Esophagus squamous epithelium (tissue), 5 donors: ENCODE data around the gene GTF2H4. TPM values are rescaled to one million over a fixed set of nuclear protein-coding genes. Genes with fewer than 3 reads are reported as not detected.

ENCODE experiments used
- DNase-seq: peaks from one replicate; lab custom pipeline; 2025; lab: John Stamatoyannopoulos, UW
- H3K27ac ChIP-seq, 4 donors: fragments of 200-600 bp; sonication (generic); one replicate each; pipeline ENCODE4 v1.5.1; 2016 to 2019; ENCODE audit warnings: mild to moderate bottlenecking in 1 of 4
- H3K27me3 ChIP-seq, 4 donors: fragments of 200-600 bp; sonication (generic); 1 replicate in 3 of 4; 2 replicates in 1 of 4; pipeline versions ENCODE4 v1.5.1 to v1.6.0; 2017 to 2021; ENCODE audit warnings: antibody characterized with exemption in 1 of 4
- H3K36me3 ChIP-seq, 3 donors: fragments of 200-600 bp; sonication (generic); one replicate each; pipeline ENCODE4 v1.5.1; 2016 to 2019
- H3K4me1 ChIP-seq, 3 donors: fragments of 200-600 bp; sonication (generic); one replicate each; pipeline ENCODE4 v1.5.1; 2017 to 2019
- H3K4me3 ChIP-seq, 4 donors: fragments of 200-600 bp; sonication (generic); 1 replicate in 3 of 4; 2 replicates in 1 of 4; pipeline ENCODE4 v1.5.1; 2016 to 2019; ENCODE audit warnings: mild to moderate bottlenecking in 2 of 4, moderate library complexity in 1 of 4
- H3K9me3 ChIP-seq, 3 donors: fragments of 200-600 bp; sonication (generic); one replicate each; pipeline ENCODE4 v1.5.1; 2016 to 2019
- CTCF ChIP-seq, 6 experiments: fragments of 450-650 bp in 4 of 6; fragments of 200-600 bp in 2 of 6; sonication (generic) in 2 of 6; IDR thresholded peaks; one replicate each; pipeline ENCODE4 v1.5.1; 2016 to 2019; ENCODE audit warnings: antibody characterized with exemption in 6 of 6, mild to moderate bottlenecking in 4 of 6, moderate library complexity in 4 of 6
- POLR2A ChIP-seq, 4 donors: fragments of 450-650 bp; IDR thresholded peaks; one replicate each; pipeline ENCODE4 v1.6.1; 2017; ENCODE audit warnings: antibody characterized with exemption in 4 of 4, mild to moderate bottlenecking in 4 of 4, moderate library complexity in 3 of 4
- WGBS, 2 donors: methylation state at CpG; one replicate each; pipeline ENCODE4 v1.1.5; 2018; 5-methylcytosine and 5-hydroxymethylcytosine counted together
- intact Hi-C: fragments of 100-400 bp; cut with DNase I; formaldehyde crosslinking; loops from one replicate; pipeline ENCODE4 v1.15.0; 2022
- total RNA-seq, 4 donors: library from RNA; depleted of rRNA; stranded (reverse); fragments of >200 nt; gene quantifications; one replicate each; pipeline ENCODE4 v1.1.0, GENCODE V29; 2016
- donor health status: DM: yes; HTN: yes; CAD: no.

The GTF2H4 gene
- total RNA-seq, 4 donors from 2014 or later: 10.3 to 26.7 (median 12.4) TPM

GRCh38 chr6:30884521-30885480 is 23.2 kb upstream of the GTF2H4 start:
- Histone ChIP-seq H3K4me3 (peak overlapping the region; percentile 55 to 97 (median 90)), H3K9me3 (no peaks in the 10 kb centered on the region), H3K4me1 (peaks cover 22 to 90% (median 49%) of the 10 kb centered on the region in 3 donors), H3K27me3 (no peaks in the 10 kb centered on the region), H3K36me3 (peaks cover 0 to 14% (median 0%) of the 10 kb centered on the region in 3 donors), H3K27ac (peak overlapping the region; percentile 93 to 99 (median 98))
- intact Hi-C loops: loop anchor here (5.0 to 10.0 kb wide), 2 partner anchors 142 to 200 kb away; partner anchors contain the start of genes FLOT1, IER3 and PPP1R18
- TF ChIP-seq CTCF (IDR thresholded peaks at IDR 0.05) (no peak), POLR2A (IDR thresholded peaks at IDR 0.05) (peak in 1 of 4 donors; percentile 28)
- 16 to 25% methylated on average over 2 to 5 of the region's 59 CpGs for WGBS, 2 donors
- DNase-seq: no peak

- peaks cover 29 to 97% (median 54%) of the 10 kb centered on the region in 3 donors for H3K4me1 ChIP-seq
Measured at GRCh38 chr6:30885481-30885998, 22.5 kb upstream of the GTF2H4 start.

GRCh38 chr6:30885999-30886896 is 21.8 kb upstream of the GTF2H4 start:
- Histone ChIP-seq H3K4me3 (peak overlapping the region; percentile 55 to 97 (median 90)), H3K27ac (peak overlapping the region; percentile 93 to 99 (median 98)), H3K4me1 (peaks cover 31 to 97% (median 56%) of the 10 kb centered on the region in 3 donors), H3K27me3 (no peaks in the 10 kb centered on the region), H3K36me3 (peaks cover 7 to 28% (median 8%) of the 10 kb centered on the region in 3 donors), H3K9me3 (no peaks in the 10 kb centered on the region)
- WGBS, 2 donors: 20 to 28% methylated on average over 8 to 10 of the region's 18 CpGs
- intact Hi-C loops: loop anchor here (10.0 kb wide), 1 partner anchor 201 kb away; the partner anchor contains the start of gene PPP1R18
- no peak for DNase-seq
- no peak for TF ChIP-seq CTCF (IDR thresholded peaks at IDR 0.05)
- peak in 3 of 4 donors; percentile 28 to 58 (median 55) for TF ChIP-seq POLR2A (IDR thresholded peaks at IDR 0.05)

More at GRCh38 chr6:30885481-30885998, 22.5 kb upstream of the GTF2H4 start:
- H3K9me3 ChIP-seq: no peaks in the 10 kb centered on the region
- peaks cover 0 to 21% (median under 1%) of the 10 kb centered on the region in 3 donors for H3K36me3 ChIP-seq
- peak overlapping the region; percentile 55 to 97 (median 90) for H3K4me3 ChIP-seq
- H3K27ac ChIP-seq: peak overlapping the region; percentile 93 to 99 (median 98)
- DNase-seq: no peak
- H3K27me3 ChIP-seq: no peaks in the 10 kb centered on the region
- intact Hi-C loops: loop anchor here (10.0 kb wide), 1 partner anchor 201 kb away; the partner anchor contains the start of gene PPP1R18
- TF ChIP-seq POLR2A (IDR thresholded peaks at IDR 0.05): no peak
- TF ChIP-seq CTCF (IDR thresholded peaks at IDR 0.05): no peak
- WGBS, 2 donors: 12 to 28% methylated on average over 5 to 6 of the region's 7 CpGs

GRCh38 chr6:30886897-30887255 is 21.1 kb upstream of the GTF2H4 start:
- H3K27me3 ChIP-seq: no peaks in the 10 kb centered on the region
- H3K4me1 ChIP-seq: peaks cover 30 to 91% (median 53%) of the 10 kb centered on the region in 3 donors
- H3K36me3 ChIP-seq: peaks cover 8 to 34% (median 11%) of the 10 kb centered on the region in 3 donors
- DNase-seq: no peak
- intact Hi-C loops: loop anchor here (10.0 kb wide), 1 partner anchor 202 kb away; the partner anchor contains the start of gene PPP1R18
- H3K9me3 ChIP-seq: no peaks in the 10 kb centered on the region
- H3K4me3 ChIP-seq: peak overlapping the region in 3 of 4 donors; percentile 55 to 90 (median 89)
- H3K27ac ChIP-seq: peak overlapping the region; percentile 93 to 99 (median 98)
- TF ChIP-seq CTCF (IDR thresholded peaks at IDR 0.05) (no peak), POLR2A (IDR thresholded peaks at IDR 0.05) (no peak)
